Panc1 (cell line): ENCODE data around the gene GRIA3. TPM values are rescaled to one million over a fixed set of nuclear protein-coding genes. Genes with fewer than 3 reads are reported as not detected.

ENCODE experiments used
- ATAC-seq: fragments of 200-7000 bp; cut with Tn5 transposase; 2 replicates; pipeline ENCODE4 v1.9.1; 2020; ENCODE audit warnings: mild to moderate bottlenecking, moderate library complexity
- BruUV-seq: library from RNA; stranded (reverse); fragments of 400-500 nt; replicated peaks from 2 replicates; lab custom pipeline; 2021; lab: Mats Ljungman, UMichigan
- CTCF ChIA-PET: fragments of 300-600 bp; sonication (Branson Sonifier 250); formaldehyde crosslinking; loops from one replicate; lab custom pipeline; 2022; ENCODE audit warnings: antibody characterized with exemption; lab: Charles Lee
- POLR2A ChIA-PET: fragments of 300-600 bp; sonication (Branson Sonifier 250); formaldehyde crosslinking; loops from one replicate; lab custom pipeline; 2022; ENCODE audit warnings: antibody characterized with exemption; lab: Charles Lee
- DNase-seq: peaks from one replicate; pipeline ENCODE4 v3.0.0-alpha.2; 2010; ENCODE audit warnings: low read depth, low spot score
- H3K27ac ChIP-seq: 2 replicates; pipeline ENCODE4 v1.5.1; 2011; ENCODE audit warnings: mild to moderate bottlenecking, low read length, inconsistent platforms
- H3K27me3 ChIP-seq: fragments of 200-500 bp; sonication (Bioruptor generic); 2 replicates; pipeline ENCODE4 v1.6.0; 2014; ENCODE audit warnings: low read length, inconsistent platforms; ENCODE audit not compliant: control insufficient read depth, insufficient read depth
- H3K36me3 ChIP-seq: fragments of 200-500 bp; sonication (Bioruptor generic); 2 replicates; pipeline ENCODE4 v1.5.1; 2014; ENCODE audit warnings: inconsistent platforms, mild to moderate bottlenecking, low read length, moderate library complexity; ENCODE audit not compliant: control insufficient read depth, insufficient read depth
- H3K4me1 ChIP-seq: 2 replicates; pipeline ENCODE4 v1.5.1; 2011; ENCODE audit warnings: inconsistent platforms, mild to moderate bottlenecking, low read length, moderate library complexity; ENCODE audit not compliant: control insufficient read depth, insufficient read depth
- H3K4me3 ChIP-seq, 2 experiments: 2 replicates each; pipeline ENCODE4 v1.5.1; 2011 to 2012; ENCODE audit warnings: low read depth in 2 of 2, low read length in 2 of 2, mild to moderate bottlenecking in 2 of 2, inconsistent platforms in 1 of 2, moderate library complexity in 1 of 2
- H3K9me3 ChIP-seq: fragments of 200-500 bp; sonication (Bioruptor generic); 2 replicates; pipeline ENCODE4 v1.5.1; 2014; ENCODE audit warnings: low read depth, mild to moderate bottlenecking, inconsistent platforms, low read length, moderate library complexity; ENCODE audit not compliant: control insufficient read depth, insufficient read depth
- POLR2AphosphoS5 ChIP-seq: IDR thresholded peaks from 2 replicates; pipeline ENCODE4 v1.6.1; 2012; ENCODE audit warnings: mild to moderate bottlenecking, low read depth, low read length, moderate library complexity
- SIN3A ChIP-seq: IDR thresholded peaks from 2 replicates; pipeline ENCODE4 v1.6.1; 2012; ENCODE audit warnings: low read depth, mild to moderate bottlenecking, low read length, moderate library complexity, borderline replicate concordance; ENCODE audit not compliant: insufficient read depth
- TCF7L2 ChIP-seq: IDR thresholded peaks from 2 replicates; pipeline ENCODE4 v1.6.1; 2011; ENCODE audit warnings: mild to moderate bottlenecking, low read depth, low read length, inconsistent platforms
- in situ Hi-C: cut with HindIII; loops from 2 replicates; pipeline ENCODE4 v1.10.0; 2016; ENCODE audit warnings: low sequenced_read_pairs, low pct_unique_long_range_greater_than_20kb
- intact Hi-C: fragments of 100-400 bp; cut with micrococcal nuclease; formaldehyde crosslinking; loops from one replicate; pipeline ENCODE4 v1.10.0; 2022; ENCODE audit not compliant: unreplicated experiment
- total RNA-seq: library from RNA; stranded (reverse); gene quantifications from one replicate; pipeline ENCODE4 v1.2.1, GENCODE V29; 2021; ENCODE audit not compliant: unreplicated experiment
- TF ChIP-seq, protein P1 (sequence below), 2 experiments: IDR thresholded peaks; 2 replicates each; pipeline ENCODE4 v1.6.1; 2011 to 2012; ENCODE audit warnings: low read depth in 2 of 2, control low read depth in 1 of 2, low read length in 1 of 2, mild to moderate bottlenecking in 1 of 2, moderate library complexity in 1 of 2; ENCODE audit not compliant: insufficient read depth in 1 of 2
- TF ChIP-seq, protein P2 (sequence below): fragments of 450-650 bp; IDR thresholded peaks from 2 replicates; pipeline ENCODE4 v1.5.1; 2017; ENCODE audit warnings: mild to moderate bottlenecking

GRIA3 gene
- total RNA-seq, 1 experiment from 2014 or later: not detected

DNA sequence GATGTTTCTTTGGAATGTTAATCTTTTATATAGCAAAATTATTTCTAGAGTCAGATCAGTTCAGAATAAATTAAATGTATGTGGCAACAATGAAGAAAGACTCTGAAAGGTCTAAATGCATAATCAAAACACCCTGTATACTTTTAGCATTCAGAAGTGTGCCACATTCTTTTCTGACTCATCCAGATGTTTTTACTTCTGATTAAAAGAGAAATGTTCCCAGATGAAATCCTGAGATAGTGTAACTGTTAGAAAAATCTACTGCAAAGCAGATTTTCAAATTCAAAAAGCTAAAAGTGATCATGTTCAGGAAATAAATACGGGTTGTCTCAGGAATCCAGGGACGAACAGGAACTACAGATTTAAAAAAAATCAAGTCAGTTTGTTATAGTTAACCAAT lies 241.4 kb downstream of the GRIA3 start:
- no TSS peak for BruUV-seq
- POLR2A ChIA-PET: no interaction called here
- CTCF ChIA-PET: no interaction called here

DNA sequence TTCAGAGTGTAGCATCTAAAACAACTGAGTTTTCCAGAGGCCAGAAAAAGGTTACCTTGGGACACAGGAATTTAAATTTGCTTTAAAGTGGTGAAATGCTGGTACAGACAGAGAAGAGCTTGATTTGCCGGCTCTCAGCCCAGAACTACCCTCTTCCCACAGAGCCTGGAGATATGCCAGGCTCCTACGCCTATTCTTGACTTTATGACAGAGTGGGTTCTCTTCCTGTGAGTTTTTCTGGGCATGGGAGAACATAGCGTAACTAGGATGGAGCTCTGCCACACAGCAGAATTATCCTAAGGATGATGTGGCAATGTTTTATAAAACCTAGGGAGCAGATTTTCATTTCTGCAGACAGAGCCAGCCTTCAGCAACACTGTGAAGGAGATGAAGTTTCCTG lies 241.8 kb downstream of the GRIA3 start:
- Histone ChIP-seq H3K4me3 (no peak overlapping the region), H3K36me3 (no peaks in the 10 kb centered on the region), H3K4me1 (no peaks in the 10 kb centered on the region), H3K27ac (no peak overlapping the region), H3K27me3 (no peaks in the 10 kb centered on the region), H3K9me3 (no peaks in the 10 kb centered on the region)
- no peak for TF ChIP-seq TCF7L2
- TF ChIP-seq, protein P1, sequence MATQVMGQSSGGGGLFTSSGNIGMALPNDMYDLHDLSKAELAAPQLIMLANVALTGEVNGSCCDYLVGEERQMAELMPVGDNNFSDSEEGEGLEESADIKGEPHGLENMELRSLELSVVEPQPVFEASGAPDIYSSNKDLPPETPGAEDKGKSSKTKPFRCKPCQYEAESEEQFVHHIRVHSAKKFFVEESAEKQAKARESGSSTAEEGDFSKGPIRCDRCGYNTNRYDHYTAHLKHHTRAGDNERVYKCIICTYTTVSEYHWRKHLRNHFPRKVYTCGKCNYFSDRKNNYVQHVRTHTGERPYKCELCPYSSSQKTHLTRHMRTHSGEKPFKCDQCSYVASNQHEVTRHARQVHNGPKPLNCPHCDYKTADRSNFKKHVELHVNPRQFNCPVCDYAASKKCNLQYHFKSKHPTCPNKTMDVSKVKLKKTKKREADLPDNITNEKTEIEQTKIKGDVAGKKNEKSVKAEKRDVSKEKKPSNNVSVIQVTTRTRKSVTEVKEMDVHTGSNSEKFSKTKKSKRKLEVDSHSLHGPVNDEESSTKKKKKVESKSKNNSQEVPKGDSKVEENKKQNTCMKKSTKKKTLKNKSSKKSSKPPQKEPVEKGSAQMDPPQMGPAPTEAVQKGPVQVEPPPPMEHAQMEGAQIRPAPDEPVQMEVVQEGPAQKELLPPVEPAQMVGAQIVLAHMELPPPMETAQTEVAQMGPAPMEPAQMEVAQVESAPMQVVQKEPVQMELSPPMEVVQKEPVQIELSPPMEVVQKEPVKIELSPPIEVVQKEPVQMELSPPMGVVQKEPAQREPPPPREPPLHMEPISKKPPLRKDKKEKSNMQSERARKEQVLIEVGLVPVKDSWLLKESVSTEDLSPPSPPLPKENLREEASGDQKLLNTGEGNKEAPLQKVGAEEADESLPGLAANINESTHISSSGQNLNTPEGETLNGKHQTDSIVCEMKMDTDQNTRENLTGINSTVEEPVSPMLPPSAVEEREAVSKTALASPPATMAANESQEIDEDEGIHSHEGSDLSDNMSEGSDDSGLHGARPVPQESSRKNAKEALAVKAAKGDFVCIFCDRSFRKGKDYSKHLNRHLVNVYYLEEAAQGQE (IDR thresholded peaks at IDR 0.05; ENCODE audit: insufficient read depth in 1 of 2, low read depth in 2 of 2, low read length in 1 of 2): no peak
- TF ChIP-seq, protein P2, sequence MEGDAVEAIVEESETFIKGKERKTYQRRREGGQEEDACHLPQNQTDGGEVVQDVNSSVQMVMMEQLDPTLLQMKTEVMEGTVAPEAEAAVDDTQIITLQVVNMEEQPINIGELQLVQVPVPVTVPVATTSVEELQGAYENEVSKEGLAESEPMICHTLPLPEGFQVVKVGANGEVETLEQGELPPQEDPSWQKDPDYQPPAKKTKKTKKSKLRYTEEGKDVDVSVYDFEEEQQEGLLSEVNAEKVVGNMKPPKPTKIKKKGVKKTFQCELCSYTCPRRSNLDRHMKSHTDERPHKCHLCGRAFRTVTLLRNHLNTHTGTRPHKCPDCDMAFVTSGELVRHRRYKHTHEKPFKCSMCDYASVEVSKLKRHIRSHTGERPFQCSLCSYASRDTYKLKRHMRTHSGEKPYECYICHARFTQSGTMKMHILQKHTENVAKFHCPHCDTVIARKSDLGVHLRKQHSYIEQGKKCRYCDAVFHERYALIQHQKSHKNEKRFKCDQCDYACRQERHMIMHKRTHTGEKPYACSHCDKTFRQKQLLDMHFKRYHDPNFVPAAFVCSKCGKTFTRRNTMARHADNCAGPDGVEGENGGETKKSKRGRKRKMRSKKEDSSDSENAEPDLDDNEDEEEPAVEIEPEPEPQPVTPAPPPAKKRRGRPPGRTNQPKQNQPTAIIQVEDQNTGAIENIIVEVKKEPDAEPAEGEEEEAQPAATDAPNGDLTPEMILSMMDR: no peak
- no peak for TF ChIP-seq SIN3A
- no peak for TF ChIP-seq POLR2AphosphoS5
- CTCF ChIA-PET: no interaction called here
- no TSS peak for BruUV-seq
- in situ Hi-C loops: no loop called here
- ATAC-seq (no peak), DNase-seq (no peak)
- intact Hi-C loops: loop anchor here (1.0 kb wide), 1 partner anchor 252 kb away; no protein-coding TSS in a partner anchor
- POLR2A ChIA-PET: no interaction called here

More for the DNA sequence above, 241.4 kb downstream of the GRIA3 start:
- no peak overlapping the region for H3K27ac ChIP-seq
- TF ChIP-seq, protein P2: no peak
- TF ChIP-seq, protein P1 (IDR thresholded peaks at IDR 0.05; ENCODE audit: insufficient read depth in 1 of 2, low read depth in 2 of 2, low read length in 1 of 2): no peak
- TF ChIP-seq SIN3A (no peak), TCF7L2 (no peak), POLR2AphosphoS5 (no peak)
- no peaks in the 10 kb centered on the region for H3K27me3 ChIP-seq
- no peak for DNase-seq
- H3K4me1 ChIP-seq: no peaks in the 10 kb centered on the region
- intact Hi-C loops: loop anchor here (1.0 kb wide), 1 partner anchor 251 kb away; no protein-coding TSS in a partner anchor
- no peaks in the 10 kb centered on the region for H3K9me3 ChIP-seq
- in situ Hi-C loops: no loop called here
- no peak for ATAC-seq
- no peak overlapping the region for H3K4me3 ChIP-seq
- H3K36me3 ChIP-seq: no peaks in the 10 kb centered on the region
